Measurements from ENCODE around the gene DPEP3.

The DPEP3 gene

DNA sequence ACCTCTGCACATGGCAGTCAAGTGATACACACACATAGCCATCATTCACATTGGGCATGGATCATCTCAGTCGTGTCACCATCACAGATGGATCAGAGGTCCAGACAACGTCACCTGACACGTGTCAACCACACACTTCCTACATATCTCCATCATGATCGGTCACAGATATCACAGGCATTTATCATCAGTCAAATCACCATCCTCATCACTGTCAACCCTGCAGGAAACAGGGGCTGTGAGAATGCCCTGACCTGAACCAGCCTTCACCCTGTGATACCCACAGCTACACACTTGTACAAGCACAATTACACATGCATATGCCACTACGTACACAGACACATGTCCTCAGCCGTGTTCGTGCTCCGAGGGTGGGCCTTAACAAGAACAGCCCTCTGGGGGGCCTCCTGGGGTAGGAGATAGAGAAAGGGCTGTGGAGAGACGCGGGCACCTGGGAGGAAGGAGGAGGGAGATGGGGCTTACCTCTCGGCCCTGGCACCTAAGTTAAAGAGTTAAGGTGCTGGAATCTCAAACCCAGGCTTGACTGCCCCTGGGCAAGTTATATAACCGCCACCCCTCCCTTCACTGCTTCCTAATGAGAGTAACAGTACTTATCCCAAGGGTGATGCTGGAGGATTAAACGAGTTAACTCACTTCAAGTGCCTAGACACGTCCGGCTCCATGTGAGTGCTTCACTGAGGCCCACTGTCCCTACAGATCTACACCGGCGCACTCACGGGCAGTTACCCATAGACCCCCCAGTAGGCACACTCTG lies 12.9 kb downstream of the DPEP3 start:
- DNase-seq (ENCODE audit: low read depth in 3 of 3, low spot score in 1 of 3): no peak

DNA sequence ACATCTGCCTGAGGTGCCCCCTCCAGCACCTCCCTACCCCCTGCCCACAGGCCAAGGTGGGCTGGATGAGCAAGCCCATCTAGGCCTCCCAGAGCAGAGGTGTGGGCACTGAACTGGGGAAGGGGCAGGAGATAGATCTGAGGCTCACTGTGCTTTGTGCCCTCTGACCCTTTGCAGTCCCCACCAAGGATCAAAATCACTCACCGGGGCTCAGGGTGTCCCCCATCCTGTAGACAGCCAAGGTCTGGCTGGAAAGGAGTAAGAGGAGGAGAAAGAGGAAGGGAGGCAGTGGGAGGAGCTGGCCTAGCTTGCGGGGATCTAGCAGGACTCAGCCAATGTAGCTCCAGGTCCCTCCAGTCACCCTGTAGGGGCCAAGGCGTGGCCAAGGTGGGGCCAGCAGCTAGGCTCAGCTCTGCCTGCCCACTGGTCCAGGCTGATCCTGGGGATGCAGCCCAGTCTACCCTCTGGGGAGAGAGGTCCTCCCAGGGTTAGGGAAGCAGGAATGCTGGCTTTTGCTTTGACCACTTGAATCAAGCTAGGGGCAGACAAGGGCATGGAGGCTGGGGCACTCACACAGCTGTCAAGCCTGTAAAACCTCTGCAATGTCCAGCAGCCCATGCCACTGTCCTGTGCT lies 13.6 kb downstream of the DPEP3 start:
- DNase-seq (ENCODE audit: low read depth in 3 of 3, low spot score in 1 of 3): no peak

DNA sequence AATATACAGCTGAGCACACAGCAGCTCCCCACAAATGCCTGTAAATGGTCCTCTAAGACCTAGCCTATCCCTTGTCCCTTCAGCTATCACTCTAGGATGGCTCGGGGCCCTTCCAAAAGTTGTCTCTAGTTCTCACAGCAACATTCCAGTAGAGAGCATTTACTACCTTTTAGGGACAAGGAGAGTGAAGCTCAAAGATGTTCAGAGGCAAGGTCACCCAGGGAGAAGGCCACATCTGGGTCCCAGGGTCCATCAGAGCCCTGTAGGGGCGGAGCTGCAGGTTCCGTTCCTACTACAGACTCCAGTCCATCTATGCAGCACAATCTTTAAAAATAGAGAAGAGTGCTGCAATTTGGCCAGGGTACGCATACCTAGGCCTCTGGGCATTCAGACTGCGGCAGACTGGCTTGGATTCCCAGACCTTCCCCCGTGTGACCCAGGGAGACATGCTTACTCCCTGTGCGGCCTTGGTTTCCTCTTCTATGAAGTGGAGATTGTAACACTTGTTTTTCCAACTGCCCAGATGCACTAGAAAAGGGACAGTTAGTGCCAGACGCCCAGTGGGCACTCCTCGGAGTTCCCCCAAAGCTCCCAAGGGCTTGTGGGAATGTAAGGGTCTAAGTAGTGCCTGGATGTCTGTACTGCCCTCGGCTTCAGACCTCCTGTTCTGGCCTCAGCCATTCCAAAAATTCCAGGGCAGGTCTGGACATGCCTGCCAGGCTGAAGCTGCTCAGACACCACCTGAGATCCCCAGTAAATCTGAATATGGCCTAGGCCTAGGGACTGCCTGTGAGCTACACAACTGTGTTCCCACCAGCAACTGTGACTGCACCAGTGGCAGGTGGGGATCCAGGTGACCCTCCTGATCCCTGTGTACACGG lies 14.4 kb downstream of the DPEP3 start:
- no peak for DNase-seq (ENCODE audit: low read depth in 3 of 3, low spot score in 1 of 3)

DNA sequence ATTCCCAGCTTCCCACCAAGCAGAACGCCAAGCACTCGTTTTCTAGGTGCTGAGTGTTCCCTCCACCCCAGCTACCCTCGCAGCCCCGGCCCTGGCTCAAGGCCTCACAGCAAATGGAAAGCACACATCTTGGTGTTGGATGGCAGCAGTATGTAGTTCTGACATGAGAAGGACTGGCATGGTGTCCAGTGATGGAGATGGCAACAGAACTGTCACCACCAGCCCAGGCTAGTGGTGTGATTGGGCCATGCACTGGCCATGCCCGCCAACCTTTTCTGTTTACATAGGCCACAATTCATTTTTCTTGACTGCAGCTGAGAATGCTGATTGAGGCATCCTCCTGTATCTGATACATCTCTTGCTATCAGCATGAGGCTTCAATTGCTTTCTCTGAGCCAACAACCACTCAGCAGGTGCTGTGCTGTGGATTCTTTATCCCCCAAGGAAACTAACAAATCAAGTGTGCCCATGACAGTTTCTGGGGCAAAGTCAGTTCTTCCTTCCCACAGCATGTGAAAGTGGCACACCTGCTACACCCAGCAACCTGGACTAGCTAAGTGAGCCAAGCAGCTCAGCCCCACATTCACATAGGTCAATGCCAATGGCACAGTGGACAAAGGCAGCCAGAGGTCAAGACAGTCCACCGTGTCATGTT lies 15.7 kb downstream of the DPEP3 start:
- no peak for DNase-seq (ENCODE audit: low read depth in 3 of 3, low spot score in 1 of 3)

DNA sequence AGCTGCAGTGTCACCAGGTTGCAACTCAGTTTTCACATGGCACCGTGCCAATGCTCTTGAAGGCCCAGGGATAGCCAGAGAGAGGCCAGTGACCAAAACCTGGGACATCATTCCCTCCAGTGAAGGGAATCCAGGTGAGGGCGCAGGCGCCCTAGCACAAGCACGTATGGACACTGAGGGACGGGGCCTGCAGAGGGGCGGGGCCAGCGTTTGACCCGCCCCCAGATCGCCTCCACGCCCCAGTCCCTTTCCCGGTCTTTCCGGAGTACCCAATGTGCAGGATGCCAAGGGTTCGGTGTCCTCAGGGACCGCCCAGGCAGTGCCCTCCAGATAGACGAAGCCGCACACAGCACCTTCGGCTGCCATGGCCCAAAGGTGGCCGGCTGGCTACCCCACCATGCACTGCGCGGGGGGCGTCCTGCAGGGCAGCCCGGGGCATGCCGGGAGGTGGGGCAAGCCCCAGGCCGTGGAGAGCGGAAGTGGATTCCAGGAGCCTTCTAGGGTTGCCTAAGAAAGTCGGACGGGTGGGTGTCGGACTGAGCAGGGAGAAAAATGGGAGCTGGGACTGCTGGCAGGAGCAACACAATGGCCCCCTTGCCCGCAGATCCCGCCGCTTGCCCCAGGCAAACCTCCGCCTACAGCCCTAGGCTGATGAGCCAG lies 16.5 kb downstream of the DPEP3 start:
- DNase-seq (ENCODE audit: low read depth in 3 of 3, low spot score in 1 of 3): no peak

DNA sequence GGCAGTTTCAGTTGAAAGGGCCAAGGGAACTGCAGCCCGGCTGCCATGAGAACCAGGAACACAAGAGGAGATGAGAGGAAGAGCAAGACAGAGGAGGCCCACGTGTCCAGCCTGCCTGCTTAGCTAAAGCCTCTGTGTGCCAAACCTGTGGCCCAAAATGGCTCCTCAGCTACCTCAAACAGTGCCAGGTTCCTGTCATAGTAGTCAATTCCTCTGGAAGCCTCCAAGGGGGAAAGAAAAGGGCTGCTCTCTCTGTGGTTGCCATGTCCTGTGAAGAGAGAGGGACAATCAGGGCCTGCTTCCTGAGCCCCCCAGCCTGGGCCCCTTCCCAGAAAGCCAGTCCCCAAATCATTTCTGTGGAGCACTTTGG lies 17.0 kb downstream of the DPEP3 start:
- no peak for DNase-seq (ENCODE audit: low read depth in 3 of 3, low spot score in 1 of 3)

DNA sequence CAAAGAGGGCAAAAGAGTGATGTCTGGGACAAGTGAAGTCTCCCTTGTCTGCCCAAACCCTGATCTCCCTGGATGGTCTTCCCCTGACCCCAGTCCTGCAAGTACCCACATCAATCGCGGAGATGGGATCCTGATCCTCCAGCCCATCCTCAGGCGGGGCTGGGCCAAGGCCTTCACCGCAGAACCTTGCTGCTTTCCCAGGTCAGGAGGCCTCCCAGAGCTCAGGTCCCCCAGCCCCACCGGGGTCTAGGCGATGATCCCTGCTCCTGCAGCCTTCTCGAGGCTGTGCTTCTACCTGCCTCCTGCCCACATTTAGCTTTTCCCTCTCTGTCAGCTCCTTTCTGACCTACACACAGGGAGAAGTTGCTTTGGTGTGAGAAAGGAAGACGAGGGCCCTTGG lies 18.2 kb downstream of the DPEP3 start:
- no peak for DNase-seq (ENCODE audit: low read depth in 3 of 3, low spot score in 1 of 3)

DNA sequence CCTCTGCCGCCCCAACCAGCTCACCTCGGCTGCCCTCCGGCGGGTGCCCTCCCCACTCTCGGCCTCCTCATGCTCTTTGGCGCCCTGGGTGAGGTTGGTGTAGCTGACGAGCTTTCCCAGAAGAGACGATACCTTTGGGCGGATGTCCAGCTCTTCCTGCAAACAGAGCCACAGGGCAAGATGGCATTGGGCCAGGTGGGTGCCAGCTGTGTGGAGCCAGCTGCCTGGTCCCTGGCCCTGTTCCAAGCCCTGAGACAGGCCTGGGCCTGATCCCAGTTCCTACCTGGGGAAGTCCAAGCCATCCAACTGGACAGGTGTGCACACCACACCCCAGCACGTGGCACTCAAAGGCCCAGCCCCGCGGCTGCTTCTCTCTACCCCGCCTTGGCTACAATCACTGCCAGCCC lies 18.7 kb downstream of the DPEP3 start:
- no peak for DNase-seq (ENCODE audit: low read depth in 3 of 3, low spot score in 1 of 3)

DNA sequence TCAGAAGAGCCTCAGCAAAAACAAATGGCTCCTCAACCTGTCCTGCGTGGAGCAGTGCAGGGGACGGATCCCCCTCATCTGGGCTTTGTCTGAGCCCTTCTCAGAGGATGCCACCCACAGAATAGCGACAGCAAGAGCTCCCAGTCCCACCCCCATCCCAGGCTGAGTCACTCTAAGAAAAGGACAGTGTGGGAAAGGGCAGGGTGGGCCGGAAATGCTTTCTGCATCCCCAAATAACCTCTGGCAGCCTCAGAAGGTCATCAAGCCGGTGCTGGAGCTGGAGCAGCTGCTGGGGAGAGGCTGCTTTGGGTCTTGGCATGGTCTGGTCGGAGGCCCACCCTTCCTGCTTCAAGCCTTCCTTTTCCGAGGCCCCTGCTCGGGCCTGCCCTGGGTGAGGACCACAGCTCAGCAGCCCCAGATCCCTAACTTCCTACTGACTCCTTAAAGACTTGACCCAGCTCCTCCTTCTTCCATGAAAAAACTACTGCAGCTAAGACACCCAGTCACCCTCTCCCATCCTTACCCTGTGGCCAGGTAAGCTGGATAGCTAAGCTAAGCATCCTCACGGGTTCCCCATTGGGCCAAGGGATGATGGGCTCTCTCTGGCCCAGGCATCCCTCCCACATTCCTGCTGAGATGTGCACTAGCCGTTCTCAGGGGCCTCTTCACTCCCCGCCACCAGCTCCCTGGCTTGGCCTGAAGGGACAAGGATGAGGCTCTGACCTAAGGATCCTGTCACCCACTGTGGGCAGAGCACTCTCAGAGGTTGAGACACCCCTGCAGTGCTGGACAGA lies 20.6 kb downstream of the DPEP3 start:
- DNase-seq (ENCODE audit: low read depth in 3 of 3, low spot score in 1 of 3): no peak

DNA sequence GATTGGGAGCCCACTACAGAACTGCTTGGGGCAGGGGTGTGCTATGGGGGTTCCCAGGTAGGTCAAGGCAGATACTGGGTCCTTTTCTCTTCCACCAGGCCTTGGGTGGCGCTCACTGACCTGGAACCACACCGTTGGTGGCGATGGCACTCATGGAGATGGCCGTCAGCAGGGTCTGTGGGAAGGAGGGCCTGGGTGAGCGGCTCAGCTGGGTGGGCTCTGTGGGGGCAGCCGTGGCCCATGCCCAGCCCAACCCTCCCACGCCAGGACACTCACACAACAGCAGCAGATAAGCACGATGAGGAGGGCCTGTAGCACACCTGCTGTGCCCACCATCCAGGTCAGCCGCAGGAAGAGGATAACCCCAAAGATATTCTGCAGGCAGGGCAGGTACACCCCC lies 22.7 kb downstream of the DPEP3 start:
- DNase-seq (ENCODE audit: low read depth in 3 of 3, low spot score in 1 of 3): no peak

DNA sequence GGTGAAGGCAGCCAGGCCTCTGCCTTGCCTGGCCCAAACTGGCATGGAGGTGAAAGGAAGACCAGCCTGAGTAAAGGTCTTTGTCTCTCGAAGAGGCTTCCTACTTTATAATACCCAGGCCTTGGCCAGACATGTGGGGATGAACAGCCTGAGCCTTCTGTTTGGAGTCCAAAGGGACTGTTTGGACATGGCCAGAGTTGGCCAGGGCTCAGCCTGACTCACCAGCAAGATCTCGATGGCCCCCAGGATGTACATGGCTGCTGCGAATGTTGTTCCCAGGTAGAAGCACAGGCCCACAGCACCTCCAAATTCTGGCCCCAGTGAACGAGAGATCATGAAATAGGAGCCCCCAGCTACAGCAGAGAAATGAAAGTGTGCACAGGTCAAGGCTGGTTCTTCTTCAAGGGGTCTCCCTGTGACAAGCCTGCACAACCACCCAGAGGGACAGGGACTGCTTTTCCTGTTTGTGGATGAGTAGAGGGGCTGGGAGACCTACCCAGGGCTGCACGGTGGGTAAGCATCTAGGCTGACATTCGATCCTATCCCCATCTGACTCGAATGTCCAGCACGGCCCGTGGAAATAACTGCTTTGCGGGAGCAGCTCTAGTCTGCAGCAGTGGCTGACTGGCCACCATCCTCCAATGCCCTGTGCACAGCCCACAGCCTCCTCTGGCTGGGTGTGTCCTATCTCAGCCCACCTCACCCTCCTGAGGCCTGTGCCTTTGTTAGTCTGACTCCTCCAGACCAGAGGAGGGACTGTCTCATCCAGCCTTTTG lies 25.7 kb downstream of the DPEP3 start:
- DNase-seq (ENCODE audit: low read depth in 3 of 3, low spot score in 1 of 3): no peak

DNA sequence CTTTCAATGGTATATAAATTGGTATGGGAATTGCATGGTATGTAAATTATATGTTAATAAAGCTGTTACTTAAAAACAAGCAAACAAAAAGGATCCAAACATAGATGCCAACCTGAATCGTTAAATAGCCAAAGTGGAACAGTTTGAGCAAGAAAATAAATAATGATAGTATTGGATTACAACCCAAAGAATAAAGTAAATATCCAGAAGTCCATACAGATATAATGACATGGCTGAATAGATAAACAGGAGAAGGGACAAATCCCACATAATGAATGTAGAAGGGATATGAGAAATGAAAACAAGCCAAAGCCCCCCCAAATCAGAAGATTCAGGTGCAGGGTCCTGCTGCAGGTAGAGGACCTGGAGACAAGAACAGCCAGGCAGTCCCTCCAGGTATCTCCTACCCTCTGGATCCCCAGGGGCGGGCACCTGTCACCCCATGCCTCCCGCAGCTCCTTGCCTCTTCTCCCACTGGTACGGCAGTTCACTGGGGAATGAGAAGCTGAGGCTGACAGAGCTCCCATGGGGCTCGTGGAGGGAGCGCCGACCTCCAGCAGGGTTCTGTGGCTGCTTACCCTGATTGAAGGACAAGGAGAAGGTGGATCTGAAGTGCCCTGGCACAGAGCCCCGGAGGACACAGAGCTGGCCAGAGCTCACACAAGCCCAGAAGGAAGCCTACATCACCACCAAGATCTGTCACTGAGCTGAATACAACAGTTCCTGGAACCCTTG lies 26.5 kb downstream of the DPEP3 start:
- DNase-seq (ENCODE audit: low read depth in 3 of 3, low spot score in 1 of 3): no peak

DNA sequence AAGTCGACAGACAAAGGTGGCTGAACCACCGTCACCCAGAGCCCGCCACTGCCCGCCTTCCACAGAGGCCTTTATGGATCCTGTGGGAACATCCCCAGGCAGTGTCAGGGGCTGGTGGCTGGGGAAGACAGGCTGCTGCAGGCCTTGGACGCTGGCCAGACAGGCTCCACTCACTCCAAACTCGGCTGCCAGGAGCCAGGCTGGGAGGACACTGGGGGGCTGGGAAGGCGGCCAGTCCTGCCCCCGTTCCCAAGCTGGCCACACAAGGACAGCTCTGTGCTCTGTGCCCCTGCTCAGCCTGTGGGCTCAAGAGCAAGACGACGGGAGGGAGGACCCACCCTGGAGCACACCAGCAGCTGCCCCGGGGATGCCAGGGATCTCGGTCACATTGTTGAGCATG lies 28.8 kb downstream of the DPEP3 start:
- no peak for DNase-seq (ENCODE audit: low read depth in 3 of 3, low spot score in 1 of 3)

DNA sequence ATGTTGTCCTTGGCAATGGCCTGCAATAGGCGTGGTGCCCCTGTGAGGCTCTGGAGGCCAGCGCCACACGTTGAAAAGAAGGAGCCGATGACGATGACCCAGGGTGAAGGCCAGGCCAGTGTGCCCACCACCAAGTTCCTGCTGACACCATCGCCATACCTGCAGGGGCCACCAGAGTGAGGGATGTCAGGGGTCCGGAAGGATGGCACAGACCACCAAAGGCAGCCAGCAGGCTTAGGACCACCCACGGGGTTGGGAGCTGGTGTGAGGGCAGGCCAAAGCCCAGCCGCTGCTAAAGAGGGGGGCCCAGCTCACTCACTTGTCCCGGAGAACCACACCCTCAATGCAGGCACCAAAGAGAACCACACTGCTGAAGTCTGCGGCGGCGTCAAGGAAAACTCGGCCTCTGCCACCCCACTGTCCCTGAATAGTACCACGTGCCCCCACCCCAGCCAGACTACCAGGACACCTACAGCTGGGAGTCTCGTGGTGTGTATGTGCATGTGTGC lies 29.9 kb downstream of the DPEP3 start:
- DNase-seq (ENCODE audit: low read depth in 3 of 3, low spot score in 1 of 3): no peak

DNA sequence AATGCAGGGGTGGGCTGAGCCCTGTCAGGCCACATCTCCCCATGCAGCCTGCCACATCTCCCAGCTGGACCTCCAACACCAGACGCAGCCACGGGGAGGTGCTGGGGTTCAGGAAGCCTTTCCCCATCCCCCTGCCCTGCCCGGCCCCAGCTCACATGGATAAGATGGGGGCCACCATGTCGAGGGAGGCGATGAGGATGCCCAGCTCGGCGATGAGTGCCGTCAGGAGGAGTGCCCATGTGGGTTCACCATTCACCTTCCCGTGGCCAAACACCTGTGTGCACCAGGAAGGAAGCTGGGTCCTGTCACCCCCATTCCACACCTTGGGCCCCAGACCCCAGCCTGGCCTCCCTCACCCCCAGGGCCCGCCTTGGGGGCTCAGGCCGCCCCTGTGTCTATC lies 30.7 kb downstream of the DPEP3 start:
- no peak for DNase-seq (ENCODE audit: low read depth in 3 of 3, low spot score in 1 of 3)

DNA sequence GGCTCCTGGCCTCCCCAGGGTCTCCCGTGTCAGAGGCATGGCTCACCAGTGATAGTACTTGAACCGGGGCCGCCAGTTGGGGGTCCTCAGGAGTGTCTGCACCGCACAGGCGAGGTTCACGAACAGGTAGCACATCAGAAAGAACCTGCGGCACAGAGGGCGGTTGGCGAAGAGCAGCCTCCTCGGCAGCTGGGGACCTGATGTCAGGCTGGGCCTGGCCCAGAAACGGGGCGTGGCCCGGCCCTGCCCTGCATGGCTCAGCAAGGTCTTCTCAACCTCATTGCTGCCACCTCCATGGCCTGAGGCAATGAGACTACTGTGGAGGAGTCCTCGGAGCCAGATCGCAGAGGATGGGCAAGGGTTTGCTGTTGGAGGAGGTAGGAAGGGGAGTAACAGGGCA lies 32.3 kb downstream of the DPEP3 start:
- no peak for DNase-seq (ENCODE audit: low read depth in 3 of 3, low spot score in 1 of 3)

DNA sequence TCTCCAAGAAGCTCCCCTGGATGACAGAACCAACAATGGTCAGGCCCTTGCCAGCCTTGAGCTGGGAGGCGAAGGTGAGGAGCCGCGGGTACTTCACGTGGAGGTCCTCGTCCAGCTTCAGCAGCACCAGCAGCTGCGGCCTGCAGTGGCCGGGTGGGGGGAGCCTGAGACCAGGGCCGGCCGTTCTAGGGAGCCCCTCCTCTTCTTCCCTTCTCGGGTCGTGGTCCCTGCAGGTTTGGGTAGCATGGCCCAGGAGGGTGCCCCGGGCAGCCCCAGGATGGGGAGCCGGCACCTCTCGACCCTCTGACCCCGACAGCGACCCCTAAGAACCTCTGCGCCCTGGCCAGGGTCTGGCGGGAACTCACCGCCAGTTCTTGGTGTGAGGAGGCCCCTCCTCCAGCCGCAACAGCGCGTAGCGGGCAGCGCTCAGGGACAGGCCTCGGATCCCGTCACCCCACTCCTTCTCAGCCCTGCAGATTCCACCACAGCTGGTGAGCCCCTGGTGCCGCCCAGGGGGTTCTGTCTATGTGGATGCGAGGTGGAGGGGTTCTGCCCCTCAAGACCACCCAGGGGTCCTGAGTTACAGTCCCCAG lies 33.2 kb downstream of the DPEP3 start:
- DNase-seq (ENCODE audit: low read depth in 3 of 3, low spot score in 1 of 3): no peak

DNA sequence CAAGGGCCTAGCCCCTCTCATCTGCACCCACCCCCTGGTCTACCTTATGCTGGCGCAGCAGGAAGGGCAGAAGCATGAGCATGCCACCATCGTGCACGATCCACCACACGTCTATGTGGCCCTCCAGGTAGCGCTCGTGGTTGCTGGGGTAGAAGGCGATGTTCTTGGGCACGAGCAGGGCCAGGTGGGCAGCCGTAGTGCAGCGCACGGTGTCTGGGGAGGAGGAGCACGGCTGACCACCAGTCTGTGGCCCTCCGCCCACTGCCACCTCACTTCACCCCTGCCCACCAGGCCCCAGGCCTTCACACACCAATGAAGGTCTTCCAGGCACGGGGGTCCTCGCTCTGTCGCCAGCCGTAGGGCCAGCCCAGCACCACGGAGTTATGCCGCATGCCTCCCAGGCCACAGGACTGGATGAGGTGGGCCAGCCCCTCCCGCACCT lies 34.1 kb downstream of the DPEP3 start:
- no peak for DNase-seq (ENCODE audit: low read depth in 3 of 3, low spot score in 1 of 3)
